ENCODE results near the gene BBX.

BBX gene

GRCh38 chr3:107522510-107523288 lies at the start of gene BBX:
TSS of gene BBX (plus strand) at chr3:107522962. CDS start at chr3:107710461, 187,499 bp downstream.
- DNase-seq, result peak; percentile 89 to 92

- no peak for DNase-seq
These were observed 46.3 kb upstream of the BBX start for GRCh38 chr3:107476462-107476861.

- no peak for DNase-seq
These were observed 35.3 kb upstream of the BBX start for GRCh38 chr3:107487490-107487889.

- no peak for DNase-seq
These were observed 33.8 kb upstream of the BBX start for GRCh38 chr3:107488942-107489341.

GRCh38 chr3:107493134-107493533 lies 29.6 kb upstream of the BBX start:
- no peak for DNase-seq

- no peak for DNase-seq
These were observed 25.9 kb upstream of the BBX start for GRCh38 chr3:107496855-107497254.

GRCh38 chr3:107498646-107499045 lies 24.1 kb upstream of the BBX start:
- no peak for DNase-seq

GRCh38 chr3:107506458-107506857 lies 16.3 kb upstream of the BBX start:
- no peak for DNase-seq

GRCh38 chr3:107508331-107508730 lies 14.4 kb upstream of the BBX start:
- DNase-seq, result no peak

GRCh38 chr3:107512108-107512507 lies 10.7 kb upstream of the BBX start:
- DNase-seq, result no peak

GRCh38 chr3:107514453-107514852 lies 8.3 kb upstream of the BBX start:
- DNase-seq, result no peak

- no peak for DNase-seq
These were observed 6.3 kb upstream of the BBX start for GRCh38 chr3:107516475-107516874.

GRCh38 chr3:107520535-107520934 lies 2.2 kb upstream of the BBX start:
- DNase-seq, result no peak

- no peak for DNase-seq
These were observed 1.2 kb upstream of the BBX start for GRCh38 chr3:107521469-107522059.

- DNase-seq, result no peak
These were observed 452 bp downstream of the BBX start for GRCh38 chr3:107523289-107523538.

- peak; percentile 61 to 62 for DNase-seq
These were observed 970 bp downstream of the BBX start for GRCh38 chr3:107523539-107524325.

GRCh38 chr3:107524326-107524840 lies 1.6 kb downstream of the BBX start:
- no peak for DNase-seq

- DNase-seq, result peak; percentile 47 to 57
These were observed 2.3 kb downstream of the BBX start for GRCh38 chr3:107524841-107525643.

- peak; percentile 28 to 35 for DNase-seq
These were observed 3.0 kb downstream of the BBX start for GRCh38 chr3:107525644-107526305.

- DNase-seq, result no peak
These were observed 9.2 kb downstream of the BBX start for GRCh38 chr3:107531917-107532469.

GRCh38 chr3:107540857-107541256 lies 18.1 kb downstream of the BBX start:
- DNase-seq, result no peak

GRCh38 chr3:107542665-107543064 lies 19.9 kb downstream of the BBX start:
- DNase-seq, result no peak
